PC-9 (cell line): Measurements from ENCODE around the gene SP6.

Source experiments
- EZH2 ChIP-seq: fragments of 200-600 bp; sonication (generic); IDR thresholded peaks from 2 replicates; pipeline ENCODE4 v1.8.0; 2017; ENCODE audit warnings: antibody characterized with exemption, low read depth
- TF ChIP-seq, protein P1 (sequence below): fragments of 200-600 bp; sonication (generic); conservative IDR thresholded peaks from 2 replicates; pipeline ENCODE4 v1.6.1; 2017; ENCODE audit warnings: mixed run types, antibody characterized with exemption, mild to moderate bottlenecking, moderate library complexity

DNA sequence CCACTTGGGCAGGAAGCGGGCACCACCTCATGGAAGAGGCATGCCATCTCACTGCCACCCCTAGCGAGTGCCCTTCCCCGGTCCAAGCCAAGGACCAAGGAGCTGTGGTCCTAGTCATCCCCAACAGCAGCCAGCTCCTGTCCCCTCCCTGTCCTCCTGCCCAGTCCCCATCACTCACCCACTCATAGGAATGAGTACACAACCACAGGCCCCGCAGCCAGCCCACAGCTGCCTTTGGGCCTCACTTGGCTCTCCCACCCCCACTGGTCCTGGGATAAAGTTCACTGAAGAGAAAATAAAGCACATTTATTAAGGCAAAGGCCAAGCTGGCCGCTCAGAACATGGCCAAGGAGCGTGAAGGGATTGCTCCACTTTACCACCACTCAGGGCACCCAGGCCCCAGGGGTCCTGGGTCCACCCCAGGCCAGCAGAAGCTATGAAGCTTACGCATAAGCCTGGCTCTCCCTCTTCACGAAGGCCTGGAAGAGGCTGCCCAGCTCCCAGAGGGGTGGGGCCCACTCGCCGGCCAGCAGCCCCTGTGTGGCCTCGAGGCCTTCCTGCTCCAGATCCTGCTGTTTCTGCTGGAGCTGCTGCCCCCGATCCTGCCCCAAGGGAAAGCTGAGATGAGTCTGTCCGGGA is 13.4 kb downstream of the SP6 start:
- TF ChIP-seq EZH2: no peak
- TF ChIP-seq, protein P1, sequence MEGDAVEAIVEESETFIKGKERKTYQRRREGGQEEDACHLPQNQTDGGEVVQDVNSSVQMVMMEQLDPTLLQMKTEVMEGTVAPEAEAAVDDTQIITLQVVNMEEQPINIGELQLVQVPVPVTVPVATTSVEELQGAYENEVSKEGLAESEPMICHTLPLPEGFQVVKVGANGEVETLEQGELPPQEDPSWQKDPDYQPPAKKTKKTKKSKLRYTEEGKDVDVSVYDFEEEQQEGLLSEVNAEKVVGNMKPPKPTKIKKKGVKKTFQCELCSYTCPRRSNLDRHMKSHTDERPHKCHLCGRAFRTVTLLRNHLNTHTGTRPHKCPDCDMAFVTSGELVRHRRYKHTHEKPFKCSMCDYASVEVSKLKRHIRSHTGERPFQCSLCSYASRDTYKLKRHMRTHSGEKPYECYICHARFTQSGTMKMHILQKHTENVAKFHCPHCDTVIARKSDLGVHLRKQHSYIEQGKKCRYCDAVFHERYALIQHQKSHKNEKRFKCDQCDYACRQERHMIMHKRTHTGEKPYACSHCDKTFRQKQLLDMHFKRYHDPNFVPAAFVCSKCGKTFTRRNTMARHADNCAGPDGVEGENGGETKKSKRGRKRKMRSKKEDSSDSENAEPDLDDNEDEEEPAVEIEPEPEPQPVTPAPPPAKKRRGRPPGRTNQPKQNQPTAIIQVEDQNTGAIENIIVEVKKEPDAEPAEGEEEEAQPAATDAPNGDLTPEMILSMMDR: no peak
